G401 (cell line): Measurements from ENCODE around the gene TMEM235. TPM values are rescaled to one million over a fixed set of nuclear protein-coding genes. Genes with fewer than 3 reads are reported as not detected.
"Not testable (repeated sequence)": the region's sequence is repeated elsewhere in the genome, so short reads cannot be mapped to it uniquely, and the experiment has no call there.

Source experiments
- DNase-seq: peaks from one replicate; pipeline ENCODE4 v3.0.0-alpha.2; 2015; ENCODE audit warnings: low spot score
- in situ Hi-C: cut with HindIII; loops from 2 replicates; pipeline ENCODE4 v1.10.0; 2016; ENCODE audit warnings: low sequenced_read_pairs, mixed read lengths
- total RNA-seq: library from RNA; depleted of rRNA; stranded (reverse); fragments of >200 nt; shearing (Covaris generic); gene quantifications from 2 replicates; pipeline ENCODE4 v1.2.3, GENCODE V29; 2014

The TMEM235 gene
- total RNA-seq, 1 experiment from 2014 or later: not detected

DNA sequence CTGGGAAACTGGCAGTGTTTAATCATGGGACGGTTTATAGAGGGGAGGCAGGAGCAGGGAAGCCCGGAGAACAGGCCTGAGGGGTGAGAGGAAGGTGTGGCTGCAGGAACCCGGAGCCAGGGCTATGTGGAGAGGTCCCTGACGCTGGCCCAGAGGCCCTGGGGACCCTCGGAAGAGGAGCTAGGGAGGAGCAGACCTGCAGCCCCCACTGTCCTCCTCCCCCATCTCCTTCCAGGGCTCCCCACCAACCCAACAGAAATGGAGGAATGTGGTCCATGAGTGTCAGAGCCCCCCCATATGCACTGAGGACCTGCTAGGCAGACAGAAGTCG lies 20.3 kb downstream of the TMEM235 start:
- no peak for DNase-seq
- in situ Hi-C loops: loop anchor here (25.0 kb wide), 1 partner anchor 186 kb away; no protein-coding TSS in a partner anchor

- no peak for DNase-seq
- in situ Hi-C loops: loop anchor here (25.0 kb wide), 1 partner anchor 185 kb away; no protein-coding TSS in a partner anchor
Observed at GRCh38 chr17:78252111-78252634, 20.7 kb downstream of the TMEM235 start.

DNA sequence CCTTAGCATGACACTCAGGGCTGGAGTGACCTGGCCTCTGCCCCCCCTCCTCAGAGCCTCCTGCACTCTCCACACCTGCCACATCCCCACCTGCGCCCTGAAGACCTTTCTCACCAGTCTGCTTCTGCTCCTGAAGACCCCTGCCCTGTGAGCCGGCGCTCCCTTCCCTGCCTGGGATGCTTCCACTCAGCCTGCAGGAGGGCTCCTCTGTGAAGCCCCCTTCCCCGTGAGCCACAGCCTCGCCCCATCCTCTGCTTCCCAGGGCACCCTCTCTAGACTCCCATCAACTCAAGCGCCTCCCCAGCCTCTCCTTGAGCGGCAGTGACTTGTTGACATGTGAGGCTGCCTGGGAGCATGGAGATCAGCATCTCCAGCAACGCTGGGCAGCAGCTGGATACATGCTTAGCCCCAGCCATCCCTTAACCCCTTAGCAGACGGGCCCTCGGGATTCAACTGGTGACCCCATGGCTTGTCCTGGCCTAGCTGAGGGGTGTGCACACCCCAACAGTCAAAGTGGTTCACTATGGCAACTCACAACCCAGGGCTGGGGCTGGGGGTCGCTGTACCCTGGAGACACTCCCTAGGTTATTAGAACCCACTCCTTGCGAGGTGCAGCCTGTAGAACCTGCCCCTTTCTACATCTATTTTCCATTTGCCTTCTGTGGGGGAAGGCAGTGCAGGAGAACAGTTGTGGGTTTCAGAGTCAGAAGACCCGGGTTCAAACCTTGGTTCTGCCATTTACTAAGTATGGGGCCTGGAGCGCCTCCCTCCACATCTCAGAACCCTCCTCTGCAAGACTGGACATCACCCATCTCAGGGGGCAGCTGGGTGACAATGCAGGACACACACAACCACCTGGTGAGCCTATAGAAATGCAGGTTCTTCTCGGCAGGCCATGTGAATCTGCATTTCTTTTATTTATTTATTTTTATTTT lies 21.5 kb downstream of the TMEM235 start:
- in situ Hi-C loops: loop anchor here (25.0 kb wide), 1 partner anchor 184 kb away; no protein-coding TSS in a partner anchor
- DNase-seq: no peak

DNA sequence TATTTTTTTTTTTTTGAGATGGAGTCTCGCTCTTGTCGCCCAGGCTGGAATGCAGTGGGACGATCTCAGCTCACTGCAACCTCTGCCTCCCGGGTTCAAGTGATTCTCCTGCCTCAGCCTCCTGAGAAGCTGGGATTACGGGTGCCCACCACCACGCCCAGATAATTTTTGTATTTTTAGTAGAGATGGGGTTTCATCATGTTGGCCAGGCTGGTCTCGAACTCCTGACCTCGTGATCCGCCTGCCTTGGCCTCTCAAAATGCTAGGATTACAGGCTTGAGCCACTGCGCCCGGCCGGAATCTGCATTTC lies 22.2 kb downstream of the TMEM235 start:
- DNase-seq: not testable (repeated sequence)
- in situ Hi-C loops: loop anchor here (25.0 kb wide), 1 partner anchor 184 kb away; no protein-coding TSS in a partner anchor

- in situ Hi-C loops: loop anchor here (25.0 kb wide), 1 partner anchor 183 kb away; no protein-coding TSS in a partner anchor
- DNase-seq: peak; percentile 84
Observed at GRCh38 chr17:78253946-78254672, 22.7 kb downstream of the TMEM235 start.

DNA sequence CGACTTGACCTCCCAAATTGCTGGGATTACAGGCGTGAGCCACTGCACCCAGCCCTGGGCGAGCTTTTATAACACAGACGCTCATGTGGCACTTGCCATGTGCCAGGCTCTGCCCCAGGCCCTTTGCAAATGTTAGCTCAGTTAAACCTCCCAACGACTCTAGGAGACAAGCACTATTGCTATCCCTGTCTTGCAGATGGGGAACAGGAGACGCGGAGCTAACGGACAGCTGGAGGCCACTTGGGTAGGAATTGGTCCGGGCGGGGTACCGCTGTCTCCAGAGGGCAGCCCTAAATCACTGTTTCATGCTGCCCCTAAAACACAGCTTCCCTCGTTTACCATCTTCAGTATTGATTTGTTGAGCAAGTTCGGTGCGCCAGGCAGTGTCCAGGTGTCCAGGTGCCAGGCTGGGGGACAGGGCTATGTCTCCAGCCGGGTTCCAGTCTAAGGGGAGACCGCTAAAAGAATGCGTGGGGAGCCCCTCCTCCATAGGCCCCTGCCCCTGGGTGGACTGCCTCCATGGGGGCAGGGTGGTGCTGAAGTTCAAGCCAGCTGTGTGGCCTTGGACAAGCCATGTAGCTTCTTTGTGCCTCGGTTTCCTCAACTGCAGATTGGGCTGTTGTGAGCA lies 23.7 kb downstream of the TMEM235 start:
- DNase-seq: no peak
- in situ Hi-C loops: loop anchor here (25.0 kb wide), 1 partner anchor 182 kb away; no protein-coding TSS in a partner anchor

GRCh38 chr17:78255953-78256706 lies 24.7 kb downstream of the TMEM235 start:
- DNase-seq: no peak
- in situ Hi-C loops: loop anchor here (25.0 kb wide), 1 partner anchor 181 kb away; no protein-coding TSS in a partner anchor

- no peak for DNase-seq
- in situ Hi-C loops: loop anchor here (25.0 kb wide), 1 partner anchor 180 kb away; no protein-coding TSS in a partner anchor
Observed at GRCh38 chr17:78256707-78257591, 25.5 kb downstream of the TMEM235 start.

DNA sequence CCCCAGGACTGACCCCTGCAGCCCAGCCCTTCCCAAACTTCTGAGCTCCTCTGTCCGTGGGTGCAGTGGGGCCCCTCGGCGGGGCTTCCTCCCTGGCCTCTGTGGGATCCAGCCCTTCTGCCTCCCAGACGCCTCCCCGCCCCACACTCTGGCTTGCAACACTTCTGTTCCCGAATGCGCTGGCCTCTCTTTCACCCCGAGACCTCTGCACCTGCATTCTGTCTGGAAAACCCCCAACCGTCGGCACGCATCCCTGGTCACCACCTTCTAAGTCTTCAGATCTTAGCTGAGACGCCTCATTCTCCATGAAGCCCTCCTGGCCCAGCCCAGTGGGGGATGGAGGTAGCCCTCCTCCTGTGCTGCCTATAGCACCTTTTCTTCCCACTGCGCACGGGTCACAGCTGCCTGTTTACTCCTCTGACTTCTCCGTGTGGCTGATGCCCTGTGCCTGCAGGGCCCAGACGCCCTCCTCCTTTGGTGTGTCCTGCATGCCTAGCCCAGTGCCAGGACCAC lies 26.4 kb downstream of the TMEM235 start:
- in situ Hi-C loops: loop anchor here (25.0 kb wide), 1 partner anchor 179 kb away; no protein-coding TSS in a partner anchor
- no peak for DNase-seq

DNA sequence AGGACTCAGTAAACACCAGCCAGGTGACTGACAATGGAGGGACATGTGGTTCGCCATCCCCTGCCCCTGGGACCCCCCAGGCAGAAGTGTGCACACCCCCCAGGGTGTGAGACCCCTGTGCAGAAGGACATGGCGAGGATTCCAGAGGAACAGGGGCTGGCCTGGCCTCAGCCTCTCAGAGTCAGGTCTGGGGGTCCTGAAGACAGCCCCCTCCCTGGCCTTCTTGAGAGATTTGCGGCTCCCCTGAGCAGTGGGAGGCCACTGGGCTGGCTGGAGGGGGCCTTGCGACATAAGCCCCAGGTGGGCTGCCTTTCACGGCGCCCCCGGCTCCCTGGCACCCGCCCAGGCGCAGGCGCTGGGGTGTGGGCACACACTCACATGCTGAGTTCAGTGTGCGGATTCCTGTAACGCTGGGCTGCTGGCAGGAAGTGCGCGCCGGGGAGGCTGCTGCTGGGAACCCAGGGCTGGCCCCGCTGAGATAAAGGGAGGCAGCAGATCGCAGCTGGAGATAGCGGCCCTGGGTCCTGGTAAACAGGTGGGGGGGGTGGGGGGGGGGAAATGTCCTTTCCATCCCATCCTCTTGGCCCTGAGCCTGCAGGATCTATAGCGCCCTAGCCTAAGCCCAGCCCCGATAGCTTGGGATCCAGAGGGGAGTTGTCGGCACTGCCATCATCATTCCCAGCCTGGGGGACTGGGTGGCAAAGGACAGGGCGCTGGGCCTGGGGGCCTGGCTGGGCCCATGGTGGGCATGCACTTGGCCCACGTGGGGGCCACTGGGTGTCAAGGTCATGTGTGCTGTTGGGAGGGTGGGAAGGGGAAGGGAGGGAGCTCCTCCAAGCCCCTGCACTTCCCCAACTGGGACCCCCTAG lies 27.1 kb downstream of the TMEM235 start:
- in situ Hi-C loops: loop anchor here (25.0 kb wide), 1 partner anchor 179 kb away; no protein-coding TSS in a partner anchor
- no peak for DNase-seq

DNA sequence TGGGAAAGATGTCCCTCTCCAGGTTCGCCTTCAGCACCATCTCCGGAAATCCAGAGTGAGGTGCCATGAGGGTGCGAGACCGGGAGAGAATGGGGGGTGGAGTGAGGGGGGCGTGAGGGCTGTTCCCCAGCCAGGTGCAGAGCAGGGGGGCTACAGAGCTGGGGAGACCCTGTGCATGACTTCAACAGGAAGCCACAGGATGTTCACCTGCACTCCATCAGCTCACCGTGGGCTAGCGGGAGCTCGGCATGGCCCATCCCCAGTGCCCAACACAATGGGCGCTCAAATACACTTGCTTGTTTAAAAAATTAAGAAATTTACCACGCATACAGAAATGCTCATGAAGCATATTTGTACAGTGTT lies 27.7 kb downstream of the TMEM235 start:
- DNase-seq: no peak
- in situ Hi-C loops: loop anchor here (25.0 kb wide), 1 partner anchor 178 kb away; no protein-coding TSS in a partner anchor

DNA sequence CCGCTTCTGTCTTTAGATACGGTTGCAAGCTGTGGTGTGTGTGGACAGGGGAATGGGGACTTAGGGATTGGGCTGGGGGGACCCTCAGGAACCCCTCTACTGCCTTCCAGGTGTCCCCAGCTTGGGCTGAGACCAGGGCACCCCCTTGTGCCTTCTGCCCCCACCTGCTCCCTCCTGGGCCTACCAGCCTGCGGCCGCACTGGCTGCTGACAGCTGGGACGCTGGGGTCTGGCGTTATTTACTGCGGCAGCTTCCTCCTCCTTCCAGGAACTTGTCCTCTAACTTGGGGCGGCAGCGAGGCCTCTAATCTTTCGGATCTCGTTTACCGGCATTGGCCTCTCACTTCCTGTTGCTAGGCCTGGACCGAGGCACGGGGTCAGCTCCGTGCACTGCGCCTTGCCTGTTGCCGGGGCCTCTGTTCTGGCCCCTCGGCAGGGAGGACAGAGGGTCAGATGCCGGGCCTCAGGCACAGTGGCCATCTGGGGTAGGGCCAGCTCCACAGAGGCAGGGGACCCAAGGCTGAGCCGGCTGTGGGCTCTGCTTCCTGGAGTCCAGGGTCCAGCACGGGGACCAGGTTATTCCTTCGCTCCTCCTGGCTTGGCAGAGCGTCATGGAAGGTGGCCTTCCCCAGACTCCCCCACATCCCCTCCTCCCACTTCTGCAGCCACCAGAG lies 31.8 kb downstream of the TMEM235 start:
- DNase-seq: no peak
- in situ Hi-C loops: loop anchor here (25.0 kb wide), 1 partner anchor 174 kb away; no protein-coding TSS in a partner anchor

GRCh38 chr17:78263736-78264340 lies 32.4 kb downstream of the TMEM235 start:
- no peak for DNase-seq
- in situ Hi-C loops: loop anchor here (25.0 kb wide), 1 partner anchor 173 kb away; no protein-coding TSS in a partner anchor

DNA sequence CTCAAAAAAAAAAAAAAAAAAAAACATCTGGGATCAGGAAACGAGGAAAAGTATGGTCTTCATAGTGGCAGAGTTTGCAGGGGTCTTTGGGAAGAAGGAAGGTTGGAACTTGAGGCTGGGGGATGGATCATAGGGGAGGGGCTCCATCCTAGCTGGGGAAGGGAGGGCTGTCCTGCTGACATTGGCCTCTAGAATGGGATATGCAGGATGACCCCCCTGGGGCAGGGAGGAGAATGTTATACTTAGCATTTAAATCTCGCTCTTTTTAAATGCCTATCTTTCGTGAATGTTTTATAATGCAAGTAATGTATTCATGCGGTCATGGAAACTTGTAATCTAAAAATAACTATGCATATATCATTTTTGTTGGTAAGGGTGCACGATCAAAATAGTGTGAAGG lies 33.2 kb downstream of the TMEM235 start:
- DNase-seq: no peak
- in situ Hi-C loops: loop anchor here (25.0 kb wide), 1 partner anchor 173 kb away; no protein-coding TSS in a partner anchor

GRCh38 chr17:78265121-78265520 lies 33.7 kb downstream of the TMEM235 start:
- in situ Hi-C loops: loop anchor here (25.0 kb wide), 1 partner anchor 172 kb away; no protein-coding TSS in a partner anchor
- DNase-seq: no peak
